Mammary epithelial cell (primary cell): Measurements from ENCODE around the gene ZDHHC22.

Source experiments
- EZH2 ChIP-seq: IDR thresholded peaks from 2 replicates; pipeline ENCODE4 v1.6.1; 2012; ENCODE audit warnings: low read length, inconsistent platforms, borderline replicate concordance
- TF ChIP-seq, protein P1 (sequence below), 2 donors: IDR thresholded peaks in 1 of 2; conservative IDR thresholded peaks in 1 of 2; 2 replicates each; pipeline ENCODE4 v1.5.1; 2011 to 2012; ENCODE audit warnings: inconsistent platforms in 2 of 2, low read length in 2 of 2, mild to moderate bottlenecking in 2 of 2, control low read depth in 1 of 2, low read depth in 1 of 2; ENCODE audit not compliant: insufficient read depth in 1 of 2; ENCODE audit errors: extremely low read depth in 1 of 2

- TF ChIP-seq, protein P1, sequence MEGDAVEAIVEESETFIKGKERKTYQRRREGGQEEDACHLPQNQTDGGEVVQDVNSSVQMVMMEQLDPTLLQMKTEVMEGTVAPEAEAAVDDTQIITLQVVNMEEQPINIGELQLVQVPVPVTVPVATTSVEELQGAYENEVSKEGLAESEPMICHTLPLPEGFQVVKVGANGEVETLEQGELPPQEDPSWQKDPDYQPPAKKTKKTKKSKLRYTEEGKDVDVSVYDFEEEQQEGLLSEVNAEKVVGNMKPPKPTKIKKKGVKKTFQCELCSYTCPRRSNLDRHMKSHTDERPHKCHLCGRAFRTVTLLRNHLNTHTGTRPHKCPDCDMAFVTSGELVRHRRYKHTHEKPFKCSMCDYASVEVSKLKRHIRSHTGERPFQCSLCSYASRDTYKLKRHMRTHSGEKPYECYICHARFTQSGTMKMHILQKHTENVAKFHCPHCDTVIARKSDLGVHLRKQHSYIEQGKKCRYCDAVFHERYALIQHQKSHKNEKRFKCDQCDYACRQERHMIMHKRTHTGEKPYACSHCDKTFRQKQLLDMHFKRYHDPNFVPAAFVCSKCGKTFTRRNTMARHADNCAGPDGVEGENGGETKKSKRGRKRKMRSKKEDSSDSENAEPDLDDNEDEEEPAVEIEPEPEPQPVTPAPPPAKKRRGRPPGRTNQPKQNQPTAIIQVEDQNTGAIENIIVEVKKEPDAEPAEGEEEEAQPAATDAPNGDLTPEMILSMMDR (conservative IDR thresholded peaks at IDR 0.05 in 1 of 2, IDR thresholded peaks at IDR 0.05 in 1 of 2; ENCODE audit: extremely low read depth in 1 of 2, insufficient read depth in 1 of 2, low read depth in 1 of 2, low read length in 2 of 2) = no peak
- TF ChIP-seq EZH2 = no peak
Observed at GRCh38 chr14:77120771-77121743, 20.5 kb downstream of the ZDHHC22 start.
